ENCODE data around the gene SDSL. TPM values are rescaled to one million over a fixed set of nuclear protein-coding genes. Genes with fewer than 3 reads are reported as not detected.

SDSL gene
- total RNA-seq, 2 donors from 2014 or later: 14.2 to 35.2 TPM

DNA sequence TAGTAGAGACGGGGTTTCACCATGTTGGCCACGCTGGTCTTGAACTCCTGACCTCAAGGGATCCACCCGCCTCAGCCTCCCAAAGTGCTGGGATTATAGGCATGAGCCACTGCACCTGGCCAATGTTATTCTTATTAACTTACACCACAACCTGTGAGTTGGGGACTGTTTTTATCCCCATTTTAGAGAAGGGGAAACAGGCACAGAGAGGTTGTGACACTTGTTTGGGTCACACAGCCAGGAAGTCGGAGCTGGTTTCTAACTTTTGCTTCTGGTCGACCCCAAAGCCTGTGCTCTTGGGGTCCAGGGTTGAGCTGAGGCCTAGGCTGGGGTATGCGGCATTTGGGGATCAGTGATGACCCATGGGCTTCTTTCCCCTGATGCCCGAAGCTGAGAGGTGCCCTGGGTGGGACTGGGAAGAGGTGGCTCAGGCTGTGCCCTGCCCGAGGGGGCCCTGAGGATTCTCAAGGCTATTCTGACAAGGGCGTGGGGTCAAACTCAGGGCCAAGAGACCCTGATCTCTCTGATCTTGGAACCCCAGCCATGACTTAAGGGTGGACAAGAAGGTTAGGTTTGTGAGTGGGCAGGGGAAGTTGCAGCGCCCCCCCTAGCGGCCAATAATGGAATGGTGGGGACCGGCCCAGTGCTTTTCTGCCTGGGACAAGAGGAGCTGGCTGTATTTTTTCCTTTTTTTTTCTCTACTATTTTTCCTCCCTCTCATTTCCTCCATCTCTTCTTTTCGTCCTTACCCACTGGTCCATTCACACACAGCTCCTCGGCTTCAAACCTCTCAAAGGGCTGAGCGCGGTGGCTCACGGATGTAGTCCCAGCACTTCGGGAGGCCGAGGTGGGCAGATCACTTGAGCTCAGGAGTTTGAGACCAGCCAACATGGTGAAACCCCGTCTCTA is 3.0 kb downstream of the SDSL start:
- Histone ChIP-seq H3K9ac (ENCODE audit: low read depth in 2 of 2, low read length in 2 of 2) (no peak overlapping the region), H3K27me3 (no peaks in the 10 kb centered on the region), H3K27ac (no peak overlapping the region), H3K4me3 (no peak overlapping the region), H3K36me3 (no peaks in the 10 kb centered on the region), H3K4me1 (no peaks in the 10 kb centered on the region), H3K9me3 (no peaks in the 10 kb centered on the region)
- peak; percentile 90 for TF ChIP-seq CTCF (IDR thresholded peaks at IDR 0.05)
- DNase-seq: peak; percentile 64
- intact Hi-C loops (cut with DNase I): loop anchor here (2.0 to 5.0 kb wide), 2 partner anchors 112 to 228 kb away; no protein-coding TSS in a partner anchor

GRCh38 chr12:113425960-113426453 is 3.8 kb downstream of the SDSL start:
- no peak overlapping the region for H3K27ac ChIP-seq
- intact Hi-C loops (cut with DNase I): loop anchor here (2.0 kb wide), 1 partner anchor 113 kb away; no protein-coding TSS in a partner anchor
- DNase-seq: no peak
- no peak for TF ChIP-seq CTCF (IDR thresholded peaks at IDR 0.05)
- no peak overlapping the region for H3K9ac ChIP-seq (ENCODE audit: low read depth in 2 of 2, low read length in 2 of 2)
- H3K4me3 ChIP-seq: no peak overlapping the region
- no peaks in the 10 kb centered on the region for H3K27me3 ChIP-seq
- no peaks in the 10 kb centered on the region for H3K4me1 ChIP-seq
- H3K9me3 ChIP-seq: no peaks in the 10 kb centered on the region
- H3K36me3 ChIP-seq: no peaks in the 10 kb centered on the region

- H3K9me3 ChIP-seq: no peaks in the 10 kb centered on the region
- intact Hi-C loops (cut with DNase I): no loop called here
These were observed 5.7 kb downstream of the SDSL start for GRCh38 chr12:113427882-113428281.

DNA sequence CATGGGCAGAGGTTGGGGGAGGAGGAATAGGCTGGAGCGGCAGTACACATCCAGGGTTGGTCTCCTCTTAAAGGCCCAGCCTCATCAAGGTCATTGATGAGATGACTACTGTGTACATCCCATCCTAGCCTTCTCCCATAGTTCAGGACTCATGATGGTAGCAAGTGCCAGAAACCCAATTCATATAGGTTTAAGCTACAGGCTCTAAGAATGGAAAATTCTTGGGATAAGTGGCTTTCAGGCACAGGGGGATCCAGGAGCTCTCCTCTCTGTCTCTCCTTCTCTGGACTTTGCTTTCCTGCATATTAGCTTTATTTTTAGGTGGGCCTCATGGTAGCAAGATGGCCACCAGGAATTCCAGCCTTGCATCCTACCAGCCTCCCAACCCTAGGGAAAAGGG is 6.3 kb downstream of the SDSL start:
- no peak for TF ChIP-seq CTCF (IDR thresholded peaks at IDR 0.05)
- H3K9ac ChIP-seq (ENCODE audit: low read depth in 2 of 2, low read length in 2 of 2): no peak overlapping the region
- intact Hi-C loops (cut with DNase I): no loop called here
- H3K27me3 ChIP-seq: no peaks in the 10 kb centered on the region
- no peaks in the 10 kb centered on the region for H3K4me1 ChIP-seq
- no peaks in the 10 kb centered on the region for H3K36me3 ChIP-seq
- no peak overlapping the region for H3K4me3 ChIP-seq
- no peaks in the 10 kb centered on the region for H3K9me3 ChIP-seq
- no peak for DNase-seq
- H3K27ac ChIP-seq: no peak overlapping the region

More at GRCh38 chr12:113427882-113428281, 5.7 kb downstream of the SDSL start:
- no peaks in the 10 kb centered on the region for H3K4me1 ChIP-seq
- H3K4me3 ChIP-seq: no peak overlapping the region
- H3K9ac ChIP-seq (ENCODE audit: low read depth in 2 of 2, low read length in 2 of 2): no peak overlapping the region
- no peak overlapping the region for H3K27ac ChIP-seq
- no peak for TF ChIP-seq CTCF (IDR thresholded peaks at IDR 0.05)
- H3K36me3 ChIP-seq: no peaks in the 10 kb centered on the region
- no peaks in the 10 kb centered on the region for H3K27me3 ChIP-seq
- DNase-seq: no peak

DNA sequence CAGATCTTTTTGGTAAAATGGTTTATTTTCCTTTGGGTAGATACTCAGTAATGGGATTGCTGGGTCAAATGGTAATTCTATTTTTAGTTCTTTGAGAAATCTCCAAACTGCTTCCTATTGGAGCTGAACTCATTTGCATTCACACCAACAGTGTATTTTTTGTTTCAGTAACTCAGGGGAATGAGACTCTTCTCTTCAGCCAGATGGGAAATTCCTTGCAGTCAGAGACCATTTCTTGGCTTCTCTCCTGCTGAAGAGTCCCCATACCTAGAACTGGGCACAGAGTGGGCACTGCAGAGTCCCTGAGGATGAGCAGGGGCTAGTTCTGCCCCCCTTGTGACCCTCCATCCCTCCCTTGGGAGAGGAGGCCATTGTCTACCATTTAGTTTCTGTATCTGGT is 10.8 kb downstream of the SDSL start:
- Histone ChIP-seq H3K9ac (ENCODE audit: low read depth in 2 of 2, low read length in 2 of 2) (no peak overlapping the region), H3K4me3 (no peak overlapping the region), H3K4me1 (no peaks in the 10 kb centered on the region), H3K36me3 (no peaks in the 10 kb centered on the region), H3K27ac (no peak overlapping the region), H3K9me3 (no peaks in the 10 kb centered on the region), H3K27me3 (no peaks in the 10 kb centered on the region)
- intact Hi-C loops (cut with DNase I): no loop called here
- DNase-seq: no peak
- no peak for TF ChIP-seq CTCF (IDR thresholded peaks at IDR 0.05)

All from colonic mucosa (tissue), 4 donors.